ENCODE measurements around the gene SERPINB10.

SERPINB10 gene

GRCh38 chr18:63890237-63890949 lies 17.4 kb upstream of the SERPINB10 start:
- ChIA-PET POLR2A (no interaction called here), CTCF (interaction anchor here (0.9 to 1.2 kb wide), 4 partner anchors 19 to 46 kb away, joined by 3 to 8 read pairs (median 4); no protein-coding TSS in a partner anchor)
- no peaks in the 10 kb centered on the region for H3K9me3 ChIP-seq (ENCODE audit: control extremely low read depth in 1 of 5, control insufficient read depth in 4 of 5, insufficient read depth in 2 of 5, low read depth in 1 of 5, low read length in 4 of 5)
- no peak overlapping the region for H3K27ac ChIP-seq (ENCODE audit: insufficient read depth in 1 of 2, low read depth in 1 of 2, low read length in 2 of 2, poor library complexity in 1 of 2, severe bottlenecking in 2 of 2)
- no peak for DNase-seq
- H3K4me1 ChIP-seq (ENCODE audit: control extremely low read depth in 1 of 4, control insufficient read depth in 4 of 4, insufficient read depth in 4 of 4, low read length in 3 of 4), result peaks cover 2 to 10% (median 7%) of the 10 kb centered on the region in 4 experiments
- WGBS (ENCODE audit: insufficient coverage), result 91% methylated on average over 5 of the region's 6 CpGs
- H3K27me3 ChIP-seq (replicated peaks in 2 of 5; ENCODE audit: control insufficient read depth in 4 of 5, insufficient read depth in 5 of 5, low read length in 4 of 5), result no peaks in the 10 kb centered on the region
- H3K36me3 ChIP-seq (ENCODE audit: control insufficient read depth in 4 of 4, insufficient read depth in 4 of 4, low read length in 3 of 4), result no peaks in the 10 kb centered on the region
- H3K4me3 ChIP-seq (ENCODE audit: control insufficient read depth in 1 of 7, extremely low read depth in 1 of 7, insufficient read depth in 4 of 7, low read depth in 2 of 7, low read length in 6 of 7), result no peak overlapping the region

GRCh38 chr18:63890950-63891304 lies 16.8 kb upstream of the SERPINB10 start:
- Histone ChIP-seq H3K4me3 (ENCODE audit: control insufficient read depth in 1 of 7, extremely low read depth in 1 of 7, insufficient read depth in 4 of 7, low read depth in 2 of 7, low read length in 6 of 7) (no peak overlapping the region), H3K36me3 (ENCODE audit: control insufficient read depth in 4 of 4, insufficient read depth in 4 of 4, low read length in 3 of 4) (no peaks in the 10 kb centered on the region), H3K27ac (ENCODE audit: insufficient read depth in 1 of 2, low read depth in 1 of 2, low read length in 2 of 2, poor library complexity in 1 of 2, severe bottlenecking in 2 of 2) (no peak overlapping the region), H3K27me3 (replicated peaks in 2 of 5; ENCODE audit: control insufficient read depth in 4 of 5, insufficient read depth in 5 of 5, low read length in 4 of 5) (no peaks in the 10 kb centered on the region), H3K4me1 (ENCODE audit: control extremely low read depth in 1 of 4, control insufficient read depth in 4 of 4, insufficient read depth in 4 of 4, low read length in 3 of 4) (peaks cover 2 to 16% (median 8%) of the 10 kb centered on the region in 4 experiments), H3K9me3 (ENCODE audit: control extremely low read depth in 1 of 5, control insufficient read depth in 4 of 5, insufficient read depth in 2 of 5, low read depth in 1 of 5, low read length in 4 of 5) (no peaks in the 10 kb centered on the region)
- DNase-seq, result peak; percentile 31 to 59 (median 54)
- POLR2A ChIA-PET, result no interaction called here
- 92% methylated on average over 3 of the region's 5 CpGs for WGBS (ENCODE audit: insufficient coverage)
- CTCF ChIA-PET, result interaction anchor here (1.1 to 1.2 kb wide), 3 partner anchors 43 to 46 kb away, joined by 4 to 8 read pairs (median 4); no protein-coding TSS in a partner anchor

- Histone ChIP-seq H3K27me3 (replicated peaks in 2 of 5; ENCODE audit: control insufficient read depth in 4 of 5, insufficient read depth in 5 of 5, low read length in 4 of 5) (no peaks in the 10 kb centered on the region), H3K9me3 (ENCODE audit: control extremely low read depth in 1 of 5, control insufficient read depth in 4 of 5, insufficient read depth in 2 of 5, low read depth in 1 of 5, low read length in 4 of 5) (no peaks in the 10 kb centered on the region), H3K36me3 (ENCODE audit: control insufficient read depth in 4 of 4, insufficient read depth in 4 of 4, low read length in 3 of 4) (no peaks in the 10 kb centered on the region), H3K4me3 (ENCODE audit: control insufficient read depth in 1 of 7, extremely low read depth in 1 of 7, insufficient read depth in 4 of 7, low read depth in 2 of 7, low read length in 6 of 7) (no peak overlapping the region), H3K27ac (ENCODE audit: insufficient read depth in 1 of 2, low read depth in 1 of 2, low read length in 2 of 2, poor library complexity in 1 of 2, severe bottlenecking in 2 of 2) (no peak overlapping the region), H3K4me1 (ENCODE audit: control extremely low read depth in 1 of 4, control insufficient read depth in 4 of 4, insufficient read depth in 4 of 4, low read length in 3 of 4) (peaks cover 2 to 18% (median 10%) of the 10 kb centered on the region in 4 experiments)
- 93% methylated on average over 4 of the region's 4 CpGs for WGBS (ENCODE audit: insufficient coverage)
- ChIA-PET POLR2A (no interaction called here), CTCF (interaction anchor here (0.6 kb wide), 1 partner anchor 33 kb away, joined by 3 read pairs; no protein-coding TSS in a partner anchor)
- DNase-seq, result peak in 1 of 3 donors; percentile 9
Measured at GRCh38 chr18:63892566-63892965, 15.2 kb upstream of the SERPINB10 start.

- no peak overlapping the region for H3K4me3 ChIP-seq (ENCODE audit: control insufficient read depth in 1 of 7, extremely low read depth in 1 of 7, insufficient read depth in 4 of 7, low read depth in 2 of 7, low read length in 6 of 7)
- H3K27me3 ChIP-seq (replicated peaks in 2 of 5; ENCODE audit: control insufficient read depth in 4 of 5, insufficient read depth in 5 of 5, low read length in 4 of 5), result no peaks in the 10 kb centered on the region
- ChIA-PET POLR2A (no interaction called here), CTCF (interaction anchor here (1.3 kb wide), 1 partner anchor 34 kb away, joined by 3 read pairs; no protein-coding TSS in a partner anchor)
- peaks cover 2 to 18% (median 8%) of the 10 kb centered on the region in 4 experiments for H3K4me1 ChIP-seq (ENCODE audit: control extremely low read depth in 1 of 4, control insufficient read depth in 4 of 4, insufficient read depth in 4 of 4, low read length in 3 of 4)
- no peak for DNase-seq
- no peaks in the 10 kb centered on the region for H3K36me3 ChIP-seq (ENCODE audit: control insufficient read depth in 4 of 4, insufficient read depth in 4 of 4, low read length in 3 of 4)
- H3K9me3 ChIP-seq (ENCODE audit: control extremely low read depth in 1 of 5, control insufficient read depth in 4 of 5, insufficient read depth in 2 of 5, low read depth in 1 of 5, low read length in 4 of 5), result no peaks in the 10 kb centered on the region
- H3K27ac ChIP-seq (ENCODE audit: insufficient read depth in 1 of 2, low read depth in 1 of 2, low read length in 2 of 2, poor library complexity in 1 of 2, severe bottlenecking in 2 of 2), result no peak overlapping the region
- WGBS (ENCODE audit: insufficient coverage), result 87% methylated on average over 2 of the region's 6 CpGs
Measured at GRCh38 chr18:63894106-63894772, 13.5 kb upstream of the SERPINB10 start.

- CTCF ChIA-PET, result no interaction called here
- WGBS (ENCODE audit: insufficient coverage), result 46% methylated on average over 2 of the region's 6 CpGs
- DNase-seq, result no peak
Measured at GRCh38 chr18:63895190-63895589, 12.6 kb upstream of the SERPINB10 start.

GRCh38 chr18:63897072-63897471 lies 10.7 kb upstream of the SERPINB10 start:
- H3K4me3 ChIP-seq (ENCODE audit: control insufficient read depth in 1 of 7, extremely low read depth in 1 of 7, insufficient read depth in 4 of 7, low read depth in 2 of 7, low read length in 6 of 7), result no peak overlapping the region
- CTCF ChIA-PET, result no interaction called here
- POLR2A ChIA-PET, result no interaction called here
- WGBS (ENCODE audit: insufficient coverage), result 67% methylated on average over 3 of the region's 4 CpGs
- H3K4me1 ChIP-seq (ENCODE audit: control extremely low read depth in 1 of 4, control insufficient read depth in 4 of 4, insufficient read depth in 4 of 4, low read length in 3 of 4), result peaks cover 2 to 18% (median 6%) of the 10 kb centered on the region in 4 experiments
- no peak for DNase-seq
- H3K27ac ChIP-seq (ENCODE audit: insufficient read depth in 1 of 2, low read depth in 1 of 2, low read length in 2 of 2, poor library complexity in 1 of 2, severe bottlenecking in 2 of 2), result no peak overlapping the region
- no peaks in the 10 kb centered on the region for H3K36me3 ChIP-seq (ENCODE audit: control insufficient read depth in 4 of 4, insufficient read depth in 4 of 4, low read length in 3 of 4)
- no peaks in the 10 kb centered on the region for H3K27me3 ChIP-seq (replicated peaks in 2 of 5; ENCODE audit: control insufficient read depth in 4 of 5, insufficient read depth in 5 of 5, low read length in 4 of 5)
- no peaks in the 10 kb centered on the region for H3K9me3 ChIP-seq (ENCODE audit: control extremely low read depth in 1 of 5, control insufficient read depth in 4 of 5, insufficient read depth in 2 of 5, low read depth in 1 of 5, low read length in 4 of 5)

More at GRCh38 chr18:63895190-63895589, 12.6 kb upstream of the SERPINB10 start:
- Histone ChIP-seq H3K9me3 (ENCODE audit: control extremely low read depth in 1 of 5, control insufficient read depth in 4 of 5, insufficient read depth in 2 of 5, low read depth in 1 of 5, low read length in 4 of 5) (no peaks in the 10 kb centered on the region), H3K4me1 (ENCODE audit: control extremely low read depth in 1 of 4, control insufficient read depth in 4 of 4, insufficient read depth in 4 of 4, low read length in 3 of 4) (peaks cover 2 to 18% (median 6%) of the 10 kb centered on the region in 4 experiments), H3K27me3 (replicated peaks in 2 of 5; ENCODE audit: control insufficient read depth in 4 of 5, insufficient read depth in 5 of 5, low read length in 4 of 5) (no peaks in the 10 kb centered on the region), H3K4me3 (ENCODE audit: control insufficient read depth in 1 of 7, extremely low read depth in 1 of 7, insufficient read depth in 4 of 7, low read depth in 2 of 7, low read length in 6 of 7) (no peak overlapping the region), H3K36me3 (ENCODE audit: control insufficient read depth in 4 of 4, insufficient read depth in 4 of 4, low read length in 3 of 4) (no peaks in the 10 kb centered on the region), H3K27ac (ENCODE audit: insufficient read depth in 1 of 2, low read depth in 1 of 2, low read length in 2 of 2, poor library complexity in 1 of 2, severe bottlenecking in 2 of 2) (no peak overlapping the region)
- POLR2A ChIA-PET, result no interaction called here

- Histone ChIP-seq H3K27me3 (replicated peaks in 2 of 5; ENCODE audit: control insufficient read depth in 4 of 5, insufficient read depth in 5 of 5, low read length in 4 of 5) (no peaks in the 10 kb centered on the region), H3K4me3 (ENCODE audit: control insufficient read depth in 1 of 7, extremely low read depth in 1 of 7, insufficient read depth in 4 of 7, low read depth in 2 of 7, low read length in 6 of 7) (no peak overlapping the region), H3K27ac (ENCODE audit: insufficient read depth in 1 of 2, low read depth in 1 of 2, low read length in 2 of 2, poor library complexity in 1 of 2, severe bottlenecking in 2 of 2) (no peak overlapping the region), H3K36me3 (ENCODE audit: control insufficient read depth in 4 of 4, insufficient read depth in 4 of 4, low read length in 3 of 4) (no peaks in the 10 kb centered on the region), H3K9me3 (ENCODE audit: control extremely low read depth in 1 of 5, control insufficient read depth in 4 of 5, insufficient read depth in 2 of 5, low read depth in 1 of 5, low read length in 4 of 5) (no peaks in the 10 kb centered on the region), H3K4me1 (ENCODE audit: control extremely low read depth in 1 of 4, control insufficient read depth in 4 of 4, insufficient read depth in 4 of 4, low read length in 3 of 4) (peaks cover 2 to 18% (median 6%) of the 10 kb centered on the region in 4 experiments)
- ChIA-PET POLR2A (no interaction called here), CTCF (interaction anchor here (1.4 kb wide), 1 partner anchor 65 kb away, joined by 5 read pairs; no protein-coding TSS in a partner anchor)
- DNase-seq, result no peak
Measured at GRCh38 chr18:63899206-63899605, 8.6 kb upstream of the SERPINB10 start.
